Measurements from ENCODE around the gene THAP11. TPM values are rescaled to one million over a fixed set of nuclear protein-coding genes. Genes with fewer than 3 reads are reported as not detected.

The THAP11 gene
- total RNA-seq, 1 donor from 2014 or later, result 50.6 TPM

DNA sequence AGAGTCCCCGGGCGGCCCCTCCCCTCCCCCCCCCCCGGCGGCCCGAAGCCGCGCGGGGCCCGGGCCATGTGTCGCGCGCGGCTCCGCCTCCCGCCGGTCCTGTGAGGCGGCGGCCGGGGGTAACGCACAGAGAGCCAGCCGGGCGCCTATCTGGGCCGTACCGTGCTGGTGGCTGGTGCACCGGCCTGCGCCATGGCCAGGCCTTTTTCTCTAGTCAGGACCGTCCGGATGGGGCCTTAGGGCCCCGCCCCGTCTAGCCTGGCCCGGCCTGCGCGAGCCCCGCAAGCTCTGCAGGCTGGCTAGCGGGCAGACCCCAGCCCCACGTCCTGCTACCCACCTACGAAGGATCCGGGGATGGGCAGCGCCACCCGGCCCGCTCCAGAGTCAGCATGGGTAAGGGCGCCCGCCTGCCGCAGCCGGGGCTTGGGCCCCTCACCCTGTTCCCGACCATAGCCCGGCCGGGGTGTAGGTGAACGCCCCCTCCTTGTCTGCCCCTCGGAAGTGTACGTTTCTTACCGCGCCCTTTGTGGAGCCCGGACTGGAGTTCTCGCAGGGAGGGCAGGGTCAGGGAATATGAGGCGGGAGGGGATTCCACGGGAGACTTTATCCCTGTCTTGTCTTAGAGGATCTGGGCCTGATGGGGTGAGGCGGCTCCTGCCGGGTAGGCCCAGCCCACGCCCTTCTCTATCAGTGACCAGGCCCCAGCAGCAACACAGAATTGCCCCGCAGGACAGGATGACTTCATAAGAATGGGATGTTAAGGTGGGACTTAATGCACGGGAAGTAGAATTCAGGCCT, 5.1 kb downstream of the THAP11 start, which contains the start of gene CENPT:
CENPT (minus strand) TSS at position 630 of the 798 bp plus-strand sequence. CDS start 13,834 bp downstream, outside the sequence.
- Histone ChIP-seq H3K36me3 (no peaks in the 10 kb centered on the region), H3K27ac (peak within 1 kb of the TSS; percentile 100), H3K4me1 (peaks cover 62% of the 10 kb centered on the region), H3K27me3 (no peaks in the 10 kb centered on the region), H3K4me3 (peak within 1 kb of the TSS; percentile 79 to 98), H3K9me3 (no peaks in the 10 kb centered on the region)
- intact Hi-C loops (cut with DNase I), result no loop called here
- no peak for TF ChIP-seq POLR2A (IDR thresholded peaks at IDR 0.05)
- TF ChIP-seq, protein P1, sequence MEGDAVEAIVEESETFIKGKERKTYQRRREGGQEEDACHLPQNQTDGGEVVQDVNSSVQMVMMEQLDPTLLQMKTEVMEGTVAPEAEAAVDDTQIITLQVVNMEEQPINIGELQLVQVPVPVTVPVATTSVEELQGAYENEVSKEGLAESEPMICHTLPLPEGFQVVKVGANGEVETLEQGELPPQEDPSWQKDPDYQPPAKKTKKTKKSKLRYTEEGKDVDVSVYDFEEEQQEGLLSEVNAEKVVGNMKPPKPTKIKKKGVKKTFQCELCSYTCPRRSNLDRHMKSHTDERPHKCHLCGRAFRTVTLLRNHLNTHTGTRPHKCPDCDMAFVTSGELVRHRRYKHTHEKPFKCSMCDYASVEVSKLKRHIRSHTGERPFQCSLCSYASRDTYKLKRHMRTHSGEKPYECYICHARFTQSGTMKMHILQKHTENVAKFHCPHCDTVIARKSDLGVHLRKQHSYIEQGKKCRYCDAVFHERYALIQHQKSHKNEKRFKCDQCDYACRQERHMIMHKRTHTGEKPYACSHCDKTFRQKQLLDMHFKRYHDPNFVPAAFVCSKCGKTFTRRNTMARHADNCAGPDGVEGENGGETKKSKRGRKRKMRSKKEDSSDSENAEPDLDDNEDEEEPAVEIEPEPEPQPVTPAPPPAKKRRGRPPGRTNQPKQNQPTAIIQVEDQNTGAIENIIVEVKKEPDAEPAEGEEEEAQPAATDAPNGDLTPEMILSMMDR (IDR thresholded peaks at IDR 0.05), result no peak
- no peak for TF ChIP-seq POLR2AphosphoS5 (IDR thresholded peaks at IDR 0.05; ENCODE audit: insufficient read depth in 1 of 2, low read depth in 1 of 2)
- DNase-seq (ENCODE audit: extremely low spot score in 2 of 2), result peak in 1 of 2 donors; percentile 84

DNA sequence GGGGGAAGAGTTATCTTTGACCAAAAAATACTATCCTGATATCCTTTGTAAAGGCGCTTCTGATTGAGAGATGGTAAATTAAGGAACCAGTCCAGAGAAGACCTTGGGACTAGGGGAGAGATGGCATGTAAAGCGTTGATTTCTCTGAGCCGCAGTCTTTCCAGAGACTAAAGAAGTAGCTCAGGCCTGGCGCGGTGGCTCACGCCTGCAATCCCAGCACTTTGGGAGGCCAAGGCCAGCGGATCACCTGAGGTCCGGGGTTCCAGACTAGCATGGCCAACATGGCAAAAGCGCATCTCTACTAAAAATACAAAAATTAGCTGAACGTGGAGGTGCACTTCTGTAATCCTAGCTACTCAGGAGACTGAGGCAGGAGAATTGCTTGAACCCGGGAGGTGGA, 6.0 kb downstream of the THAP11 start:
- intact Hi-C loops (cut with DNase I), result no loop called here
- H3K27ac ChIP-seq, result peak overlapping the region; percentile 100

DNA sequence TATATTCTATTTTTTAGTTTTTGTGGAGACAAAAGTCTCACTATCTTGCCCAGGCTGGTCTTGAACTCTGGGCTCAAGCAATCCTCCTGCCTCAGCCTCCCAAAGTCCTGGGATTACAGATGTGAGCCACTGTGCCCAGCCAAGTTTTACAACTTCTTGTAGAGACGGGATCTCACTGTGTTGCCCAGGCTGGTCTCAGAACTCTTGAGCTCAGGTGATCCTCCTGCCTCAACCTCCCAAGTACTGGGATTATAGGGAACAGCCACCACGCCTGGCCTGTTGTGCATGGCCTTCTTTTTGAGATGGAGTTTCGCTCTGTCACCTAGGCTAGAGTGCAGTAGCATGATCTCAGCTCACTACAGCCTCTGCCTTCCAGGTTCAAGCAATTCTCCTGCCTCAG, 11.6 kb downstream of the THAP11 start:
- TF ChIP-seq POLR2A (IDR thresholded peaks at IDR 0.05) (no peak), POLR2AphosphoS5 (IDR thresholded peaks at IDR 0.05; ENCODE audit: insufficient read depth in 1 of 2, low read depth in 1 of 2) (no peak)
- Histone ChIP-seq H3K4me1 (peaks cover 54% of the 10 kb centered on the region), H3K27ac (no peak overlapping the region), H3K36me3 (no peaks in the 10 kb centered on the region), H3K4me3 (no peak overlapping the region), H3K9me3 (no peaks in the 10 kb centered on the region), H3K27me3 (no peaks in the 10 kb centered on the region)
- intact Hi-C loops (cut with DNase I), result no loop called here
- no peak for DNase-seq (ENCODE audit: extremely low spot score in 2 of 2)

More for the DNA sequence above, 6.0 kb downstream of the THAP11 start:
- H3K36me3 ChIP-seq, result no peaks in the 10 kb centered on the region
- peak in 1 of 2 donors; percentile 54 for DNase-seq (ENCODE audit: extremely low spot score in 2 of 2)
- H3K27me3 ChIP-seq, result no peaks in the 10 kb centered on the region
- H3K9me3 ChIP-seq, result no peaks in the 10 kb centered on the region
- TF ChIP-seq POLR2AphosphoS5 (IDR thresholded peaks at IDR 0.05; ENCODE audit: insufficient read depth in 1 of 2, low read depth in 1 of 2) (no peak), POLR2A (IDR thresholded peaks at IDR 0.05) (no peak)
- TF ChIP-seq, protein P1 (IDR thresholded peaks at IDR 0.05), result no peak
- peaks cover 57% of the 10 kb centered on the region for H3K4me1 ChIP-seq
- H3K4me3 ChIP-seq, result peak overlapping the region; percentile 79 to 98

DNA sequence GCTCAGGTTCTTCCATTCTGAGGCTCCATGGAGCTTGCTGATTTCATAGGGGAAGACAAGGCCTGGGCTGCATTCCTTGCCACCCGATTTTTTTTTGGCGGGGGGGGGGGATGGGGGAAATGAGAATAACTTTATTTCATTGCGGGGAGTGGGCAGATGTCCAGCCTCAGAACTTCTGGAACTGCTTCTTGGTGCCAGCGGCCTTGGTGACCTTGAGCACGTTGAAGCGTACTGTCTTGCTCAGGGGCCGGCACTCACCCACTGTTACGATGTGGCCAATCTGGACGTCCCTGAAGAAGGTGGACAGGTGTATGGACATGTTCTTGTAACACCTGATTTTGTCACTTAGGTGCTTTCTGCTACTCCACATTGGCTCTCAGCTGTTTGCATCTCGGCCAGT, 13.7 kb downstream of the THAP11 start:
- no peak overlapping the region for H3K27ac ChIP-seq
- DNase-seq (ENCODE audit: extremely low spot score in 2 of 2), result no peak
- intact Hi-C loops (cut with DNase I), result no loop called here
- no peak overlapping the region for H3K4me3 ChIP-seq
- no peaks in the 10 kb centered on the region for H3K9me3 ChIP-seq
- TF ChIP-seq, protein P1 (IDR thresholded peaks at IDR 0.05), result no peak
- TF ChIP-seq POLR2A (IDR thresholded peaks at IDR 0.05) (no peak), POLR2AphosphoS5 (IDR thresholded peaks at IDR 0.05; ENCODE audit: insufficient read depth in 1 of 2, low read depth in 1 of 2) (no peak)
- peaks cover 50% of the 10 kb centered on the region for H3K4me1 ChIP-seq
- no peaks in the 10 kb centered on the region for H3K36me3 ChIP-seq
- no peaks in the 10 kb centered on the region for H3K27me3 ChIP-seq

DNA sequence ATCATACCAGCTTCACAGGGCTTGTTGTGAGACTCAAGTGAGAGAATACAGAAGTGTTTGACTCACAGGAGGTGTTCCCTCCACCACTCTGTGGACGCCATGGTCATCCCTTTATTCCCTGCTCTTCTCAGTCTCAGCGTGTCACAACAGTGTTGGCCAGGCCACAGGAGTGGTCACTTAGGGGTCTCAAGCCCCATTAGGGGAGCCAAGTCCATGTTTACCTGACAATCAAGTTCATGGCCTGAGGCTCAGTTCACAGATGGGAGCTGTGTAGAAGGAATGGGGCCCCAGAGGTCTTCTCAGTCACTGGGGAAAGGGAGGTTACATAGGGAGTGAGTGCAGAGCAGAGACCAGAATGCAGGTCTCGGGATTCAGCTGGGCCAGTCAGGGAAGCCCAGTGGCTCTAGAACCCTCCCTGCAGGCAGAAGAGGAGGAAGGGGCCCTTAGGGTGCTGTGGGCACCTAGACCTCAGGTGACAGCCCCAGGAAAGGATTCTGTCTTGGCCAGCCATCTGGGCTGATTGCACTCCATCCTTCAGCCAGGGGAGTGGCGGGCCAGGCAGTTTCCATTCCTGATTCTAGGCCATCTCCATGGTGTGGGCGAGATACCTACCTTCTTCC, 14.9 kb downstream of the THAP11 start:
- H3K9me3 ChIP-seq, result no peaks in the 10 kb centered on the region
- no peak overlapping the region for H3K4me3 ChIP-seq
- TF ChIP-seq POLR2AphosphoS5 (IDR thresholded peaks at IDR 0.05; ENCODE audit: insufficient read depth in 1 of 2, low read depth in 1 of 2) (no peak), POLR2A (IDR thresholded peaks at IDR 0.05) (no peak)
- TF ChIP-seq, protein P1 (IDR thresholded peaks at IDR 0.05), result no peak
- no peaks in the 10 kb centered on the region for H3K36me3 ChIP-seq
- no peak for DNase-seq (ENCODE audit: extremely low spot score in 2 of 2)
- intact Hi-C loops (cut with DNase I), result no loop called here
- H3K27me3 ChIP-seq, result no peaks in the 10 kb centered on the region
- H3K4me1 ChIP-seq, result peaks cover 62% of the 10 kb centered on the region
- H3K27ac ChIP-seq, result peak overlapping the region; percentile 63

All from vagina (tissue), 2 donors.